GM19238 (cell line): Measurements from ENCODE around the gene COX6A1.
A peak's percentile ranks its signal among the peaks of the same experiment; 100 is the strongest.
"Not testable (repeated sequence)": the region's sequence is repeated elsewhere in the genome, so short reads cannot be mapped to it uniquely, and the experiment has no call there.

Experiments used
- DNase-seq: peaks from one replicate; pipeline ENCODE4 v3.0.0; 2011; ENCODE audit warnings: low spot score; ENCODE audit not compliant: insufficient read length

COX6A1 gene

DNA sequence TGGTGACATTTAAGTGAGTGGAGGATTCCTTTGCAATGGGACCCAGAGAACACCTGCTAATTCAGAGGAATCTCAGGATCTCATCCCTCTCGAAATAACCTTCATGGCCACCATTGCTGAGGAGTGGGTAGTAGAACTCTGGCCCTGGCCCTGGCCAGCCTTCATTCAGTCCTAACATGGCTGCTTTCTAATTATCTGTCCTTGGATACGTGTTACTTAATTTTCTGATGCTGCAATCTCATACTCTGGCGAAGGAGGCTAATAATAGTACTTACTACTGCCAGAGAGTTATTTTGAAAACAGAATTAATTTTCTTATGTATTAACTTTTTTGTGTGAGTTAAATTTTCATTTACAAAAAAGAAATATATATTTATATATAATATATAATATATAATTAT lies 12.1 kb upstream of the COX6A1 start:
- no peak for DNase-seq

DNA sequence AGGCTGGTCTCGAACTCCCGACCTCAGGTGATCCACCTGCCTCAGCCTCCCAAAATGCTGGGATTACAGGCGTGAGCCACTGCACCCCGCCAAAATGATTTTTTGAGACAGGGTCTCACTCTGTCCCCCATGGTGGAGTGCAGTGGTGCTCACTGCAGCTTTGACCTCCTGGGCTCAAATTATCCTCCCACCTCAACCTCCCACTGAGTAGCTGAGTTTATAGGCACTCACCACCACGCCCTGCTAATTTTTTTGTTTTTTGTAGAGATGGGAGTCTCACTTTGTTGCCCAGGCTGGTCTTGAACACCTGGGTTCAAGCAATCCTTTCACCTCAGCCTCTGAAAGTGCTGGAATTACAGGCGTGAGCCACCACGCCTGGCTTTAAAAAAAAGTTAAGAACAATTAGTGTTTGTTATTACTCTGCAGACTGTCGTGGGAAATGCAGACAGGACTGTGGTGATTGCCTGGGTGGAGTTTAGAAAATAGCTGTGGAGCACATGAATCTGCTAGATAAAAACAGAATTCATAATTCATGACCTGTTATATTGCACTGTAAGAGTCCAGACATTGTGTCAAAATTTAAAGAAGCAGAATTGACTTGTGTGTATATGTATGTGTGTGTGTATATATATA lies 9.2 kb upstream of the COX6A1 start:
- DNase-seq, result no peak

DNA sequence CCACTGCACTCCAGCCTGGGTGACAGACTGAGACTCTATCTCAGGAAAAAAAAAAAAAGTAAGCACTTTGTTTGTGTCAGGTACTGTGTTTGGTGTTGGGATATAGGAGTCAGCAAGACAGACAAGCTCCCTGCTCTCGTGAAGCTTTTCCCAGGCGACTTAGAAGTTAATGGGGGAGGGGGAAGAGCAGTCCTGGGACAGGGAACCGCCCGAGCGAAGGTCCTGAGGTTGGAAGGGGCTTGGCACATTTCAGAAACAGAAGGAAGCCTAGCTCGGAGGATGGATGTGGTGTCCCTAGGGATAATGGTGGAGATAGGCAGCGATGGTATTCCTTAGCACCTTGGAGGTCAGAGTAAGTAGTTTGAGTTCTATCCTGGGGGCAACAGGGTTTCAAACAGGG lies 8.5 kb upstream of the COX6A1 start:
- DNase-seq, result no peak

DNA sequence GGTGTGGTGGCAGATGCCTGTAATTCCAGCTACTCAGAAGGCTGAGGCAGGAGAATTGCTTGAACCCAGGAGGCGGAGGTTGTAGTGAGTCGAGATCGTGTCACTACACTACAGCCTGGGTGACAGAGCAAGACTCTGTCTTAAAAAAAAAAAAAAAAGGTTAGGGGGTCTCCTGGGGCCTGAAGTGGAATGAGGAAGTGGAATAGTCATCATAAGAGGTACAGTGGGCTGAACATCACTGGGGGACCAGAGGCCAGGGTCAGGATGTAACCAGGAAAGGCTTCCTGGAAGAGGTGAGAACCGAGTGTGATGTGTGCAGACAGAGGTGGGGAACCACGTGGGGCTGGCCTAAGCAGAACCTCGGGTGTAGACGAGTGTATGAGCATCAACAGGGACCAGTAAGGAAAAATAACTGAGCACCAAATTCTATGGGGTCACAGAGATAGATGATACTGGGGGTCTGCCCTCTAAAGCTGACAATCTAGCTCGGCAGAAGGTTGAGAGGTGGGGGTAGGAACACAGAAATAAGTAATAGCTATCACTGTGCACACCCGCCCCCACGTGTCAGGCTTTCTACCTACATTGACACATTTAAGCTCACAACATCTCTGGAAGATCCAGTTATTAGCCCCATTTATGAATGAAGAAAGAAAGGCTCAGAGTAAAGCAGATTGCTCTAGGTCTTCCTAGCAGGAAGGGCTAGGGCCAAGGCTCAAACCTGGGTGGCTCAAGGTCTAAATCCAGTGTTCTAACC lies 5.0 kb upstream of the COX6A1 start:
- no peak for DNase-seq

DNA sequence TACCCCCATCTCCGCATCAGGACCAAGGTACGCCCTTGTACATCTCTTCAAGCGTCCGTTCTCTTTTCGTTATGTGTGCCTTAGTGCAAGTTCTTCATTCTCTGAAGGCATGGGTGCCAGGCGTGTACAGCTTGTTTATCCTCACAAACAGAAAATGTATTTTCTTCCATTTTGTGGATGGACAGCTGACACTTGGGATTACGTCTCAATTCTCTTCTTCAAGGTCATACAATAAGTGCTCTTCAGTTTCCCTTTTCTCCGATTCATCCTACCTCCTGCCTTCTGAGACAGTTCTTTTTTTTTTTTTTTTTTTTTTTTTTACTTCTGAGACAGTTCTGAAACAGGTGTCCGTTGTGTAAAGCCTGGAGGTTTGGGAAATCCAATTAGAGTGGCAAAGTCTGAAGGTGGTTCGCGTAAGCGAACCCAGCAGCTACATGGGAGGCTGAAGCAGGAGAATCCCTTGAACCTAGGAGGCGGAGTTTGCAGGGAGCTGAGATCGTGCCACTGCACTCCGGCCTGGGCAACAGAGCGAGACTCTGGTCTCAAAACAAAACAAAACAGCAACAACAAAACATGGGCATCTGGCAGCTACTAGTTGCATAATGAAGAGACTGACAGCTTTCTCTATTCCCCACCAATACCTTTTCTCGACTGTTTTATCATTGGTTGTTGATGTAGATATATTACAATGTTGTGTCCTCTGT lies 734 bp downstream of the COX6A1 start:
- no peak for DNase-seq

DNA sequence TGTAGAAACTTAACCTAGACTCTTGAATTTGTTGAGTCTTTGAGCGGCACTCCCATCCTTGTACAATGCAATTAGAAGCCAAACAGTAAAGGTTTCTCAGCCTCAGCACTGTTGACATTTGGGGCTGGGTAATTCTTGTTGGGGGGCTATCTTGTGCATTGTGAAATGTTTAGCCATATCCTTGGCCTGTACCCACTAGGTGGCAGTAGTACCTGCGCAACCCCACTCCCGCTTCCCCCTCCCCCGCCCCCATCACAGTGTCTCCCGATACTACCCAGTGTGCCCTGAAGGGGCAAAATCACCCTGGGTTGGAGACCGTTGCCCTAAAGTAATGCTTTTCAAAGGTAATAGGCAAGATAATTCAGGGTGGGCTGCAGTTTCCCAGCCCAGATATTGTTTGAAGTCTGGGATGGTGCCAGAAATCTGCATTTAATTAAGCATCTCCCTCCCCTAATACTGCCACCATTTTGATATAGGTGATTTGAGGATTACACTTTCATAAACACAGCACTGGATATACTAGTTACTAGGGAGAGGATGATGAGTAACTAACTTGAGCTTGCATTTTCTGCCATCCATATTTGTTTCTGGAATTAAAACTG lies 1.8 kb downstream of the COX6A1 start:
- DNase-seq, result peak; percentile 61

DNA sequence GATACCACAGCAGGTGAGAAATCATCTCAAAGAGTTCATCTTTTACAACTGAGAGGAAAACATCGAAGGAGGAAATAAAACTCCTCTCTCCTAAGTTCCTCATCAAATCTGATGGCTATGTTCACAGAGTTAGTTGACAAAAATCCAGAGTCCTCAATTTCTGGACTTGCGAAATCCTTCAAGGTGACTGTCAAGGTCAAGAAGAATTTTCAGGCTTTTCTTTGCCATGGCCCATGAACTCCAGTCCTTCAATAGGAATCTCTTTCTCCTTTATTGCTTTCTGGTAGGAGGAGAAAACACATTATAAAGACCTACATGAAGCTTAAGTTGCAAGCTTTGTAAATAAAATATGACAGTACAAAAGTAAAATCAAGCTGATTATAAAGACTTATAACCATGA lies 6.8 kb downstream of the COX6A1 start:
- no peak for DNase-seq

DNA sequence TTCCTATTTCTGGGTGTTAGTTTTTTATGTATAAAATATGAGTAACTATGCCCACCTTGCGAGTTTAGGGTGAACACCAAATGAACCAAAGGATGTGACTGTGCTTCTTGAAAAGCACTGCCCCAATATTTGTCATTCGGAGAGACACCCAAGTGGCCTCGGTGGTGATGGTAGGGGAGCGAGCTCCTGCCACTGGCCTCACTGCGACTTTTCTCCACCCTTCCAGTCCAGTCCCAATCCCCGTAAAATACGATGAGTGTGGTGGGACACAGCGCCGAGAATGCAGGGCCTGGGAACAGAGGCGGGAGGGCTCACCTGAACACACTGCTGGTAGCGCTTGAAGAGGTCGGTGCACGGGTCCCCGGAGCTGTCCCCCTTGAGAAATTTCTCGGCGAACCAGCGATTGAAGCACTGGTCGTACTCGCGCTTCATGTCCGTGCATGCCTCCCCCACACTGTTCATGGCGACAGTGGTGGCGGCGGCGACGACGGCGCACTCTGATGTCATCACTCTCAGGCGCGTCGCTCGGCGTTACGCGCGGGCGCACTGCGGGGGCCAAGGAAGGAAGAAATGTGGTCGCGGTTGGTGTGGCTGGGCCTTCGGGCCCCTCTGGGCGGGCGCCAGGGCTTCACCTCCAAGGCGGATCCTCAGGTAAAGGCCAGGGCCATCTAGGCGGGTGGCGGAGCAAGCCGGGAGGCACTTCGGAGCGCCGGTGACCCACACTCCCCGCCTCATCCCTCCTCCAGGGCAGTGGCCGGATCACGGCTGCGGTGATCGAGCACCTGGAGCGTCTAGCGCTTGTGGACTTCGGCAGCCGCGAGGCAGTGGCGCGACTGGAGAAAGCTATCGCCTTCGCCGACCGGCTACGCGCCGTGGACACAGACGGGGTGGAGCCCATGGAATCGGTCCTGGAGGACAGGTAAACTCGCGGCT lies 8.3 kb downstream of the COX6A1 start, which contains the start of the genes GATC and TRIAP1:
Gene GATC, plus strand, starts transcription at position 534 of the 933 bp plus-strand sequence. Its CDS starts 37 bp downstream, at position 571.
Gene TRIAP1, minus strand, starts transcription at position 474 of the 933 bp plus-strand sequence. Its CDS starts 12 bp downstream, at position 462.
- DNase-seq, result peak; percentile 61

DNA sequence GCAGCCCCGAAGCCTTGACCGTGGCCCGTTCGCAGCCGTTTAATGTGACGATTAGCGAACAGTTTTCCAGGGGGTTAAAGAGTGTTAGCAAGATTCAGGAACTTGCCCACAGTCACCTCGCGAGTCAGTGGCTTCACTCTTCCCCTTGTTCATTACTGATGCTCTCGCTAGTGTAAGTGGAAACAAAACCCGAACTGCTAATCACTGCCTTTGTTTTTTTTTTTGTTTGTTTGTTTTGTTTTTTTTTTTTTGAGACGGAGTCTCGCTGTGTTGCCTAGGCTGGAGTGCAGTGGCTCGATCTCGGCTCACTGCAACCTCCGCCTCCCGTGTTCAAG lies 8.9 kb downstream of the COX6A1 start:
- DNase-seq, result not testable (repeated sequence)

DNA sequence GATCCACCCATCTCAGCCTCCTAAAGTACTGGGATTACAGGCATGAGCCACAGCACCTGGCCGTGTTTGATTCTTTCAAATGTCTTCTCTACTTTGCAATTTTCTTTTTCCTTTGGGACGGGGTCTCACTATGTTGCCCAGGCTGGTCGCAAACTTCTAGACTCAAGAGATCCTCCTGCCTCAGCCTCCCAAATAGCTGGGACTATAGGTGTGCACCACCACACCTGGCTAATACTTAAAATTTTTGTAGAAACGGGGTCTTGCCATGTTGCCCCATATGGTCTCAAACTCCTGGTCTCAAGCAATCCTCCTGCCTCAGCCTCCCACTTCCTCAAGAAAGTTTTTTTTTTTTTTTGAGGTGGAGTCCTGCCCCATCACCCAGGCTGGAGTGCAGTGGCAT lies 10.1 kb downstream of the COX6A1 start:
- no peak for DNase-seq

DNA sequence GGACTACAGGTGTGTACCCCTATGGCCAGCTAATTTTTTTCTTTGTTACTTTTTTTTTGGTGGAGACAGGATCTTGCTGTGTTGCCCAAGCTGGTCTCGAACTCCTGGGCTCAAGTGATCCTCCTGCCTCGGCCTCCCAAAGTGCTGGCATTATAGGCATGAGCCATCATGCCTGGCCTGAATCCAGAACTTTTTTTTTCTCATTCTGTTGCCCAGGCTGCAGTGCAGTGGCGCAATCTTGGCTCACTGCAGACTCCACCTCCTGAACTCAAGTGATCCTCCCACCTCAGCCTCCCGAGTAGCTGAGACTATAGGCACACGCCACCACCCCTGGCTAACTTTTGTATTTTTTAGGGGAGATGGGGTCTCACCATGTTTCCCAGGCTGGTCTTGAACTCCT lies 14.6 kb downstream of the COX6A1 start:
- not testable (repeated sequence) for DNase-seq

DNA sequence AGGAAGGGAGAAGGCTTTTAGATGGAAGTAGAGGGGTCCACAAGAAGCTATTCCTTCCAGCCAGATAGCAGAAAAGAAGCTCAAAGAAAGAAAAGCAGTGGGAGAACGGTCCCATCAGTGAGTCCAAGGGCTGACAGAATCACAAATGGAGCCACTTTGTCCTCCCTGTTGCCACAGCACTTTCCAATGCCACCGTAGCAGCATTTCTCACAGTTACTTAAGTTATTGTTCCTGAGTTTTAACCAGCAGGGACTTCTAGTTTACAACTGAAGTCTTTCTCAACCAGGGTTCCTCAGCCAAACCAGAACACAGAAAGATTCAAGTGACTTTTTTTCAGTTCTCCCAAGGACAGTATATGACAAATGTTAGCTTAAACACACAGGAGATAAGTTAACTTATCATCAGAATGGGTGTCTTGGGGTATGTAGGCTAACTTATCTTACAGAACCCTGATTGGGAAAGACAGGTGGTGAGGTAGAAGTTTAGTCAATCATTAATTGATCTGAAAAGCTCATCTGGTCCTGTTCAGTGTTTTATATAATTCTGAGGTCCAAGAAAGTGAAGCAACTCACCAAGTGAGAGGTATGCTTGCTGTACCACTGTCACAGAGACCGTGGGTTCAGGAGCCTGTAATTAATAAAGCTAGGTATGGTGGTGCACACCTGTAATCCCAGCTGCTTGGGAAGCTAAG lies 15.3 kb downstream of the COX6A1 start:
- DNase-seq, result no peak

DNA sequence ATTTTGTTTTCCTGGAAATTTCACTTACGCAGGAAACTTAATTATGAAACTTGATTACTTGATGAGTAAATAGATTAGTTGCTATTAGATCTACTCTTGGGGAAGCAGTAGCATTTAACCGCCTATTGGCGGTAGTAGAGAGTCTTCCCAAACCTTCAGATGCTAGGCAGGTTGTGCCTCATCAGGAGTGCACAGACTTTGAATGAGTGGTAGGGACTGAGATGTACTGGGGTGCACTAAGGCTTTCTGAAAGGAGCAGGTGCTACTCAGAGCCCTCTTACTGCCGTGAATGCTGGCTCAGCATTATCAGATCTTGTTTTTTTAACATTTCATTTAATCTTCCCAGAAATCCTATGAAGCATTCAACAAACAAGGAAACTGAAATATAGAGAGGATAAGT lies 16.1 kb downstream of the COX6A1 start:
- DNase-seq, result no peak

DNA sequence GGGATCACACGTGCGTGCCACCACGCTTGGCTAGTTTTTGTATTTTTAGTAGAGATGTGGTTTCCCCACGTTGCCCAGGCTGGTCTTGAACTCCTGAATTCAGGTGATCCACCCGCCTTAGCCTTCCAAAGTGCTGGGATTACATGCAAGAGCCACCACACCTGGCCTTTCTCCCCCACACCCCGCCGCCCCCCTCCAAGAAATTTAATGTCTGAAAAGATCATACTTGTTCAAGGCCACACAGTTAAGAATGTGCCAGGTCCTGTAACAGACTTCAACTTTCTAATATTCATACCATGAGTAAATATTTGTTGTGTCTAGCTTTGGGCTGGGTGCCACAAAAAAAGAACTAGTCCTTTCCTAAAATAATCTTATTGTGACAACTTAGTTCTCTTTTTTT lies 17.4 kb downstream of the COX6A1 start:
- no peak for DNase-seq

DNA sequence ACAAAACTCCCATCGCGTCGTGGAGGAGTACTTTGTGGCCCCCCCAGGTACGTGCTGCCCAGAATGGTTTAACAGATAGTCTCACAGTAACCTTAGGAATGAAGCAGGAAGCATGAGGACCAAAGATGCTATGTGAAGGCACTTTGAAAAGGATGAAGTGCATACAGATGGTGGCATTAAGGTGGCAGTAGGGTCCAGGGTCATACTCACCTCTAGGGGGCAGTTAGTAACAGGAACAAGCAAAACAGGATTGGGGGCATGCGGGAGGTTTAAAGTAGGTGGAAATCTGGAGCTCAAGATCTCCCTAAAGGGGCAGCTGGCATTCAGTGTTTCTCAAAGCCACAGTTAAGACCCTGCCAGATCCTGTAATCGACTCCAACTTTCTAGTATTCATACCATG lies 19.2 kb downstream of the COX6A1 start:
- no peak for DNase-seq

DNA sequence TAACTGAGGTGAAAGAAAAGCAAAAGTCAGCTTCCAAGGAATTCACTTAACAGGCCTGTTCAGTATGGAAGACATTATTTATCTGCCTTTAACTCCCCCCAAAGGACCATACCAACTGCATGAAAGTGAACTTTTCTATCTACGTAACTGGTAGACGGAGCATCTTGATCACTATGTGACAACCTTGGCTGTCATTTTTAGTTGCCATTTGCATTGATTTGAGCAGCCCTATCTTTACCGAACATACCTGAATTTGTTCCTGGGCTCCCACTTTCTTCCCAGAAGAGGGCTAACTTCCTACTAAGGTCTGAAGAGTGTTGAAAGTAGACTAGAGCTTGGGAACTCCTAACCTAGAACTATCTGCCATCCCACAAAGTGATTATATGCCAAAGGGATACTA lies 22.2 kb downstream of the COX6A1 start:
- no peak for DNase-seq

DNA sequence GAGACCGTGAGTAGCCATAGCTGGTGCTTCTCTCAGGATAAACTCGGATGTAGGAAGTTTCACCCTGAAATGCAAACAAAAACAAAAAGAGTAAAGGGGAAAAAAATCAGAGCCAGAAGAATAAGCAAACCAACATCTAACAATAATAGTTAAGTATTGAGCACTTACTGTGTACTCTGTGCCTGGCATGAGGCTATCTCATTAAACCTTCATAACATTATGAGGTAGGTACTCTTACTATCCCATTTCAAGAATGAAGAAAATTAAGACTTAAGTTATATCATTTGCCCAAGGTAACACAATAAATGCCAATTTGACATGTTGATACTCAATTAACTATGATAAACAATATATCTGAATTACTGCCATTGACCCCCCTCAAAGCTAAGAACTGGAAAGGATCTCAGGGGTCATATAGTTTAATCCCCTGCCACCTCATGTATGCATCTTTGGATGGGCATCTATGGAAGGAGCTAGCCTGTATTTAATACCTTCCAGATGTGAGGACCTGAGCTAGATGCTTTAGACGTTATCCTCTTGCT lies 24.3 kb downstream of the COX6A1 start:
- DNase-seq, result no peak

DNA sequence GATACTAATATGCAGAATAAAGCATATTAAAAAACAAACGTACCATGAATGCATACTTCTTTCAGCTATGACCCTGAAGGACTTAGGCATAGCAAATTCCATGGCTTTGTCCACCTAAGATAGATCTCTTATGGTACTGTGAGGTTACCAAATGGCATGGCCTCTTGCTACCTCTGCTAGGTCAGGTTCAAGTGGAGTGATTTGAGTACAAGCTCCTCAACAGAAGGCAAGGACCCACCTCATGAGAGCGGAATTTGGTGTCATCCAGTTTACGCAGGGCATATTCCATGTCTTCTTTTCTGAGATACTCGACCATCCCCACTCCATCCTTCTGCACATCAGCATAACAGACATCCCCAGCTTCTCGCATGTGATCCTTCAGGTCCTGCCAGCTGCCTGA lies 25.8 kb downstream of the COX6A1 start:
- DNase-seq, result no peak

DNA sequence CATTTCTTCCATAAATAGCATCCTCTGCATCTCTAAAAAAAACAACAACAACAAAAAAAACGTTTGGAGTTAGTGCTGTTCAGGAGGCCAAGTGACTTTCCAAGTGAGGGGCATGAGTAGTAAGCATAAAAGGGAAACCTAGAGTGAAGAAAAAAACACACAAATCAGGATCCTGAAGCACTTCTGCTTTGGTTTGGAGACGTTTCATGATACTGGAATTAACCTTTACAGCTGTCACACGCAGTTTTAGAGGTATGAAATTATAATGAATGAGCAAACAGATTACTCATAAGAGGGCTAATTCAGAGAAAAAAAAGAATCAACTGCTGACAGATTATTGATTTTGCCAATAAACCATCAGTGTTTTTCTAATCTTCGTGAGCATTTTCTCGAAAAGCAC lies 27.8 kb downstream of the COX6A1 start:
- no peak for DNase-seq
